ENCODE data around the gene OGA. TPM values are rescaled to one million over a fixed set of nuclear protein-coding genes. Genes with fewer than 3 reads are reported as not detected.

Gene OGA
- total RNA-seq, 1 donor from 2014 or later: 64.3 TPM

GRCh38 chr10:101776161-101776817, 42.0 kb downstream of the OGA start:
- no peak for DNase-seq (ENCODE audit: low read depth in 2 of 2)

GRCh38 chr10:101775273-101776160, 42.7 kb downstream of the OGA start, which contains the start of gene FGF8:
TSS of gene FGF8 (minus strand) at chr10:101776114. CDS start at chr10:101775900, 214 bp downstream.
- DNase-seq (ENCODE audit: low read depth in 2 of 2): no peak

GRCh38 chr10:101774589-101775272, 43.5 kb downstream of the OGA start:
- peak; percentile 10 to 16 for DNase-seq (ENCODE audit: low read depth in 2 of 2)

- no peak for DNase-seq (ENCODE audit: low read depth in 2 of 2)
Observed at GRCh38 chr10:101773923-101774588, 44.2 kb downstream of the OGA start.

- DNase-seq (ENCODE audit: low read depth in 2 of 2): no peak
Observed at GRCh38 chr10:101772895-101773761, 45.1 kb downstream of the OGA start.

GRCh38 chr10:101772017-101772894, 46.0 kb downstream of the OGA start:
- no peak for DNase-seq (ENCODE audit: low read depth in 2 of 2)

- DNase-seq (ENCODE audit: low read depth in 2 of 2): no peak
Observed at GRCh38 chr10:101771380-101771779, 46.9 kb downstream of the OGA start.

- no peak for DNase-seq (ENCODE audit: low read depth in 2 of 2)
Observed at GRCh38 chr10:101770331-101771215, 47.7 kb downstream of the OGA start.

GRCh38 chr10:101769541-101770180, 48.6 kb downstream of the OGA start:
- no peak for DNase-seq (ENCODE audit: low read depth in 2 of 2)

- no peak for DNase-seq (ENCODE audit: low read depth in 2 of 2)
Observed at GRCh38 chr10:101768791-101769170, 49.5 kb downstream of the OGA start.

- DNase-seq (ENCODE audit: low read depth in 2 of 2): no peak
Observed at GRCh38 chr10:101767966-101768790, 50.1 kb downstream of the OGA start.

- no peak for DNase-seq (ENCODE audit: low read depth in 2 of 2)
Observed at GRCh38 chr10:101767600-101767945, 50.7 kb downstream of the OGA start.

GRCh38 chr10:101766753-101767599, 51.3 kb downstream of the OGA start:
- no peak for DNase-seq (ENCODE audit: low read depth in 2 of 2)

GRCh38 chr10:101766306-101766705, 51.9 kb downstream of the OGA start:
- DNase-seq (ENCODE audit: low read depth in 2 of 2): no peak

GRCh38 chr10:101763141-101763846, 55.0 kb downstream of the OGA start:
- no peak for DNase-seq (ENCODE audit: low read depth in 2 of 2)

GRCh38 chr10:101762736-101763135, 55.5 kb downstream of the OGA start:
- DNase-seq (ENCODE audit: low read depth in 2 of 2): no peak

All from lung microvascular endothelial cell (primary cell).